ENCODE results near the gene NR5A1. TPM values are rescaled to one million over a fixed set of nuclear protein-coding genes. Genes with fewer than 3 reads are reported as not detected.
A peak's percentile ranks its signal among the peaks of the same experiment; 100 is the strongest.

Gene NR5A1
- total RNA-seq, 2 experiments from 2014 or later = not detected

- Mint-ChIP-seq H3K27me3 (peaks cover 36% of the 10 kb centered on the region), H3K4me3 (no peak within 1 kb of the TSS), H3K9me3 (no peaks in the 10 kb centered on the region), H3K36me3 (no peaks in the 10 kb centered on the region), H3K27ac (no peak within 1 kb of the TSS), H3K4me1 (no peaks in the 10 kb centered on the region)
- ATAC-seq (ENCODE audit: low read depth) = no peak
- POLR2A ChIA-PET = no interaction called here
- DNase-seq = peak; percentile 42
Observed at GRCh38 chr9:124450241-124450924, 56.8 kb downstream of the NR5A1 start, which contains the start of gene ADGRD2. ADGRD2 (plus strand) TSS chr9:124450451; CDS start chr9:124451667, 1,216 bp downstream.

- POLR2A ChIA-PET = no interaction called here
- DNase-seq (peak; percentile 23), ATAC-seq (ENCODE audit: low read depth) (no peak)
Observed at GRCh38 chr9:124449381-124450151, 57.6 kb downstream of the NR5A1 start.

GRCh38 chr9:124448019-124448418 lies 59.2 kb downstream of the NR5A1 start:
- DNase-seq = peak; percentile 21
- Mint-ChIP-seq H3K36me3 (no peaks in the 10 kb centered on the region), H3K4me3 (no peak overlapping the region), H3K9me3 (no peaks in the 10 kb centered on the region), H3K27me3 (peaks cover 41% of the 10 kb centered on the region), H3K27ac (no peak overlapping the region), H3K4me1 (no peaks in the 10 kb centered on the region)
- ATAC-seq (ENCODE audit: low read depth) = no peak
- POLR2A ChIA-PET = no interaction called here

More at GRCh38 chr9:124449381-124450151, 57.6 kb downstream of the NR5A1 start:
- Mint-ChIP-seq H3K27me3 (peaks cover 36% of the 10 kb centered on the region), H3K36me3 (no peaks in the 10 kb centered on the region), H3K9me3 (no peaks in the 10 kb centered on the region), H3K4me3 (no peak overlapping the region), H3K27ac (no peak overlapping the region), H3K4me1 (no peaks in the 10 kb centered on the region)

DNA sequence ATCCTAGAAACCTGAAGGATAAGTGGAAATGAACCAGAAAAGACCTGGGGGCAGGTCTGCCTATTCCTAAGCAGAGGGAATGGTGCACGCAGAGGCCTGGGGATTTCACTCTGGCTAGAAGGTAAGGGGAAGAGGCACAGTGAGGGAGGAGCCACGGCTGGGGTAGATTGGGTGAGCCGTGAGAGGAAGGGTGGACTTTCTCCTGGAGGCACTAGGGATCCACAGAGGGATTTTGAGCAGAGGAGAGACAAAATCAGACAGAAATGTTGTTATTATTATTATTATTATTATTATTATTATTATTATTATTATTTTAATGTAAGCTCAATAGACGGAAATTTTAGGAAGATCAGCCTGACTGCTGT lies 59.9 kb downstream of the NR5A1 start:
- H3K4me3 Mint-ChIP-seq = no peak overlapping the region

GRCh38 chr9:124444166-124444565 lies 63.0 kb downstream of the NR5A1 start:
- no peak overlapping the region for H3K27ac Mint-ChIP-seq
- H3K4me1 Mint-ChIP-seq = no peaks in the 10 kb centered on the region
- no peak for DNase-seq
- H3K4me3 Mint-ChIP-seq = no peak overlapping the region
- POLR2A ChIA-PET = no interaction called here
- no peak for ATAC-seq (ENCODE audit: low read depth)
- no peaks in the 10 kb centered on the region for H3K36me3 Mint-ChIP-seq
- H3K27me3 Mint-ChIP-seq = peaks cover 38% of the 10 kb centered on the region
- no peaks in the 10 kb centered on the region for H3K9me3 Mint-ChIP-seq

More for the DNA sequence above, 59.9 kb downstream of the NR5A1 start:
- no peaks in the 10 kb centered on the region for H3K9me3 Mint-ChIP-seq
- H3K27ac Mint-ChIP-seq = no peak overlapping the region
- H3K4me1 Mint-ChIP-seq = no peaks in the 10 kb centered on the region
- peaks cover 45% of the 10 kb centered on the region for H3K27me3 Mint-ChIP-seq
- POLR2A ChIA-PET = no interaction called here
- H3K36me3 Mint-ChIP-seq = no peaks in the 10 kb centered on the region
- DNase-seq (no peak), ATAC-seq (ENCODE audit: low read depth) (no peak)

- POLR2A ChIA-PET = no interaction called here
- ATAC-seq (ENCODE audit: low read depth) = no peak
- H3K27me3 Mint-ChIP-seq = peaks cover 36% of the 10 kb centered on the region
- no peak overlapping the region for H3K4me3 Mint-ChIP-seq
- H3K27ac Mint-ChIP-seq = no peak overlapping the region
- DNase-seq = no peak
- H3K36me3 Mint-ChIP-seq = no peaks in the 10 kb centered on the region
- no peaks in the 10 kb centered on the region for H3K4me1 Mint-ChIP-seq
- H3K9me3 Mint-ChIP-seq = no peaks in the 10 kb centered on the region
Observed at GRCh38 chr9:124443625-124444024, 63.6 kb downstream of the NR5A1 start.

GRCh38 chr9:124442826-124443225 lies 64.4 kb downstream of the NR5A1 start:
- peaks cover 36% of the 10 kb centered on the region for H3K27me3 Mint-ChIP-seq
- ATAC-seq (ENCODE audit: low read depth) (no peak), DNase-seq (no peak)

GRCh38 chr9:124442379-124442778 lies 64.8 kb downstream of the NR5A1 start:
- ATAC-seq (ENCODE audit: low read depth) (no peak), DNase-seq (no peak)
- Mint-ChIP-seq H3K4me1 (no peaks in the 10 kb centered on the region), H3K9me3 (no peaks in the 10 kb centered on the region), H3K36me3 (no peaks in the 10 kb centered on the region), H3K4me3 (no peak overlapping the region), H3K27me3 (peaks cover 36% of the 10 kb centered on the region), H3K27ac (no peak overlapping the region)
- POLR2A ChIA-PET = no interaction called here

More at GRCh38 chr9:124442826-124443225, 64.4 kb downstream of the NR5A1 start:
- Mint-ChIP-seq H3K9me3 (no peaks in the 10 kb centered on the region), H3K4me1 (no peaks in the 10 kb centered on the region), H3K36me3 (no peaks in the 10 kb centered on the region), H3K4me3 (no peak overlapping the region), H3K27ac (no peak overlapping the region)
- POLR2A ChIA-PET = no interaction called here

DNA sequence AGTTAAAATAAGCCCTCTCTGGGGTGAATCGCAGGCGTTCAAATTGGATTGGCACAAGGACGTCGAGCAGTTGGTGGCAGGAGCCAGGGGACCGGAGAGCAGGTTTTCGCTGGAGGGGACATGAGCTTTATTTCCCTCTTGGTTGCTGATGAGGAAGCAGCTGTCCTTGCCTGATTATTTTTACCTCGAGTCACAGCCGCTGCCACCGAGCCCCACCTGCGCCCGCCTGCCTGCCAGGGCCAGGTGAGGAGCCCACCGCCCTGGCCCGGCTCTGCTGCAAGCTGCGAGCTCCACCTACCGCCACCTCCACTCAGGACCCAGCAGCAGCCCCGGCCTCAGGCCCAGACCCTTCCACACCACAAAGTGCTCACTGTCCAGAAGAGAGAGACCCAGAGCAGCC lies 65.9 kb downstream of the NR5A1 start:
- Mint-ChIP-seq H3K27me3 (peaks cover 34% of the 10 kb centered on the region), H3K4me1 (no peaks in the 10 kb centered on the region), H3K27ac (no peak overlapping the region), H3K36me3 (no peaks in the 10 kb centered on the region), H3K9me3 (no peaks in the 10 kb centered on the region), H3K4me3 (no peak overlapping the region)
- DNase-seq (peak; percentile 11), ATAC-seq (ENCODE audit: low read depth) (no peak)
- POLR2A ChIA-PET = interaction anchor here (0.7 kb wide), 1 partner anchor 307 kb away, joined by 5 read pairs; no protein-coding TSS in a partner anchor

GRCh38 chr9:124440786-124441185 lies 66.4 kb downstream of the NR5A1 start:
- peak; percentile 7 for DNase-seq
- H3K27ac Mint-ChIP-seq = no peak overlapping the region
- ATAC-seq (ENCODE audit: low read depth) = no peak
- H3K4me1 Mint-ChIP-seq = no peaks in the 10 kb centered on the region
- H3K9me3 Mint-ChIP-seq = no peaks in the 10 kb centered on the region
- H3K4me3 Mint-ChIP-seq = no peak overlapping the region
- POLR2A ChIA-PET = no interaction called here
- H3K27me3 Mint-ChIP-seq = peaks cover 33% of the 10 kb centered on the region
- H3K36me3 Mint-ChIP-seq = no peaks in the 10 kb centered on the region

DNA sequence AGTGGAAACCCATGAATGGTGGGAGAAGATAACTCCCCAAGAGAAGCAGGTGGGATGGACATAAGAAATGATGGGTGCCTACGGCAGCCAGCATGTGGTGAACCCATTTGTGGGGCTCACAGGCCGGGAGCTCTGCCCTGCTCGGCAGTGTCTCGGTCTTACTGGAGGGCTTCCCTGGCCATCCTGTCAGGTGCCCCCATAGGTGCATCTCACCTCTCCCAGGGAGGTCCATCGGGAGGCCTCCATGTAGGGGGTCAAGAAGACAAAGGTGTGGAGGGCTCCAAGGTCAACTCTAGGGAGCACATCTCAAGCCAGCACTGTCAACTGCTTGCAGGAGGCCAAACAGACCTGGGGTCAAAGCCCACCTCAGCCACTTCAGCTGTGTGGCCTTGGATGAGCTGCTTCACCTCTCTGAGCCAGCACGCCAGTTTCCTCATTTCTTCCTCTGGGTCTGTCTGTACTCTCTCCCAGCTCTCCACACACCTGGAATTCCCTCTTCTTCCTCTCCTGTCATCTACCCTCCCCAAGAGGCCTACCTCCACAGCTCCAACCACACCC lies 67.4 kb downstream of the NR5A1 start:
- DNase-seq (peak; percentile 15), ATAC-seq (ENCODE audit: low read depth) (no peak)
- Mint-ChIP-seq H3K4me1 (no peaks in the 10 kb centered on the region), H3K36me3 (no peaks in the 10 kb centered on the region), H3K4me3 (no peak overlapping the region), H3K27me3 (peaks cover 31% of the 10 kb centered on the region), H3K27ac (no peak overlapping the region), H3K9me3 (no peaks in the 10 kb centered on the region)
- POLR2A ChIA-PET = no interaction called here

DNA sequence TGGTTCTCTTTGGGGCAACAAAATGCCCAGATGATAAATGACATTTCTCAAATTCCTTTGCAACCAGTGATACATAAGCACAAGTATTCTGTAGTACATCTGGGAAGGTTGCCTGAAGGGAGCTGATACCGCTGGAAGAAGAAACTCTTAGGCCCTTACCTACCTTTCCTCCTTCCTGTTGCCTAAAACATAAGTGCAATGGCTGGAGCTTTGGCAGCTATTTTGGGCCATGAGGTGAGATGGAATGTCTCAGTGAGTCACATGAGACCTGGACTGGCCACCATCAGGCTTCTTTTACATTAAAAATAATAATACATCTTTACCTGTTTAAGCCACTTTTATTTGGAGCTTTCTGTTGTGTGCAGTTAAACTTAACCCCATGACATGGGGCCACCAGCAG lies 68.1 kb downstream of the NR5A1 start:
- no peak for ATAC-seq (ENCODE audit: low read depth)
- DNase-seq = no peak
- H3K27ac Mint-ChIP-seq = no peak overlapping the region
- no peak overlapping the region for H3K4me3 Mint-ChIP-seq
- peaks cover 29% of the 10 kb centered on the region for H3K27me3 Mint-ChIP-seq
- H3K36me3 Mint-ChIP-seq = no peaks in the 10 kb centered on the region
- H3K4me1 Mint-ChIP-seq = no peaks in the 10 kb centered on the region
- POLR2A ChIA-PET = no interaction called here
- no peaks in the 10 kb centered on the region for H3K9me3 Mint-ChIP-seq

DNA sequence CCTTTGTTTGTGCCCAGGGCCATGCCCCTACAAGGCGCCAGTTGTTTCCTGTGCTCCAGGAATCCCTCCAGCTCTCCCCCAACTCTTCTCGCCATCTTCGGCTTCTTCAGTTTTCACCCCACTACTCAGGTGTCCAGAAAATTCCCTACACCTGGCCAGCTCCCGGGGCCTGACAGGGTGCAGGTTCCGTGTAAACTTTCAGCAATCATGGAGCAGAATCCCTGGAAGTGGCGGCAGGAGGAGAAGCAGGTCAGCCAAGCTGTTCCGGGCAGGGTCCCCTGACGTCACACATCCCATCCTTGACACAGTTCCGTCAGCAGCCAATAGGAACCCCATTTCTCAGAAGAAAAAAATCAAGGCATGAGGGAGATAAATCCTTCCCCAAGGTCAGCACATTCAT lies 69.1 kb downstream of the NR5A1 start:
- no peaks in the 10 kb centered on the region for H3K4me1 Mint-ChIP-seq
- no peak overlapping the region for H3K27ac Mint-ChIP-seq
- POLR2A ChIA-PET = no interaction called here
- H3K27me3 Mint-ChIP-seq = peaks cover 27% of the 10 kb centered on the region
- no peaks in the 10 kb centered on the region for H3K9me3 Mint-ChIP-seq
- H3K4me3 Mint-ChIP-seq = no peak overlapping the region
- H3K36me3 Mint-ChIP-seq = no peaks in the 10 kb centered on the region
- ATAC-seq (ENCODE audit: low read depth) (no peak), DNase-seq (peak; percentile 10)

GRCh38 chr9:124437086-124437485 lies 70.1 kb downstream of the NR5A1 start:
- Mint-ChIP-seq H3K9me3 (no peaks in the 10 kb centered on the region), H3K4me1 (no peaks in the 10 kb centered on the region), H3K36me3 (no peaks in the 10 kb centered on the region), H3K4me3 (no peak overlapping the region), H3K27ac (no peak overlapping the region), H3K27me3 (peaks cover 17% of the 10 kb centered on the region)
- DNase-seq (no peak), ATAC-seq (ENCODE audit: low read depth) (no peak)
- POLR2A ChIA-PET = no interaction called here

Measured in activated naive CD8-positive, alpha-beta T cell treated with anti-CD3 and anti-CD28 coated beads, Interleukin-2, amount 10 ng/mL, durations not matched to agents 7 days and 5 days (primary cell).